GM10266 (cell line): ENCODE data around the gene NHLRC4.
"Not testable (repeated sequence)": the region's sequence is repeated elsewhere in the genome, so short reads cannot be mapped to it uniquely, and the experiment has no call there.

Experiments used
- DNase-seq: peaks from one replicate; pipeline ENCODE4 v3.0.0; 2012; ENCODE audit errors: extremely low spot score
- TF ChIP-seq, protein P1 (sequence below): IDR thresholded peaks from 2 replicates; pipeline ENCODE4 v1.5.1; 2012; ENCODE audit warnings: mild to moderate bottlenecking, low read depth; ENCODE audit not compliant: control insufficient read depth, insufficient read depth; ENCODE audit errors: missing control alignments

NHLRC4 gene

DNA sequence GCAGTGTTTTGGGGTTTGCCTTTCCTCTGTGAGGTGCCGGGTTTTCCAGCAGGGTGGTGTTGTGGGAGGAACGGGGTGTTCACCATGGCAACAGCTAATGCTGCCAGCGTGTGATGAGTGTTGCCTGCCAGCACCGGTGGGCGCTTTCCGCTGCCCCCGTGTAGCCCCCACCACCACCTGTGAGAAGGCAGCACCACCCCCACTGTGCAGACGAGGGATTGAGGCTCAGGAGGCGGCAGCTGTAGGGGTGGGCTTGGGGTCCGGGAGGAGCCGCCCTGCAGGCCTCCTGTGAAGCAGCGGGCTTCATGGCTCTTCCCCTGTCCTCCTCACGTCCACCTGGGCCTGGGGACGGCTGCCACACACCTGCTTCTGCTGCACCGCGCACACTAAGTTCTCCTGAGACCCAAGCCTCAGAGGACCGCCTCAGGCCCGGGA lies 28.3 kb downstream of the NHLRC4 start:
- TF ChIP-seq, protein P1, sequence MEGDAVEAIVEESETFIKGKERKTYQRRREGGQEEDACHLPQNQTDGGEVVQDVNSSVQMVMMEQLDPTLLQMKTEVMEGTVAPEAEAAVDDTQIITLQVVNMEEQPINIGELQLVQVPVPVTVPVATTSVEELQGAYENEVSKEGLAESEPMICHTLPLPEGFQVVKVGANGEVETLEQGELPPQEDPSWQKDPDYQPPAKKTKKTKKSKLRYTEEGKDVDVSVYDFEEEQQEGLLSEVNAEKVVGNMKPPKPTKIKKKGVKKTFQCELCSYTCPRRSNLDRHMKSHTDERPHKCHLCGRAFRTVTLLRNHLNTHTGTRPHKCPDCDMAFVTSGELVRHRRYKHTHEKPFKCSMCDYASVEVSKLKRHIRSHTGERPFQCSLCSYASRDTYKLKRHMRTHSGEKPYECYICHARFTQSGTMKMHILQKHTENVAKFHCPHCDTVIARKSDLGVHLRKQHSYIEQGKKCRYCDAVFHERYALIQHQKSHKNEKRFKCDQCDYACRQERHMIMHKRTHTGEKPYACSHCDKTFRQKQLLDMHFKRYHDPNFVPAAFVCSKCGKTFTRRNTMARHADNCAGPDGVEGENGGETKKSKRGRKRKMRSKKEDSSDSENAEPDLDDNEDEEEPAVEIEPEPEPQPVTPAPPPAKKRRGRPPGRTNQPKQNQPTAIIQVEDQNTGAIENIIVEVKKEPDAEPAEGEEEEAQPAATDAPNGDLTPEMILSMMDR, result no peak
- no peak for DNase-seq

DNA sequence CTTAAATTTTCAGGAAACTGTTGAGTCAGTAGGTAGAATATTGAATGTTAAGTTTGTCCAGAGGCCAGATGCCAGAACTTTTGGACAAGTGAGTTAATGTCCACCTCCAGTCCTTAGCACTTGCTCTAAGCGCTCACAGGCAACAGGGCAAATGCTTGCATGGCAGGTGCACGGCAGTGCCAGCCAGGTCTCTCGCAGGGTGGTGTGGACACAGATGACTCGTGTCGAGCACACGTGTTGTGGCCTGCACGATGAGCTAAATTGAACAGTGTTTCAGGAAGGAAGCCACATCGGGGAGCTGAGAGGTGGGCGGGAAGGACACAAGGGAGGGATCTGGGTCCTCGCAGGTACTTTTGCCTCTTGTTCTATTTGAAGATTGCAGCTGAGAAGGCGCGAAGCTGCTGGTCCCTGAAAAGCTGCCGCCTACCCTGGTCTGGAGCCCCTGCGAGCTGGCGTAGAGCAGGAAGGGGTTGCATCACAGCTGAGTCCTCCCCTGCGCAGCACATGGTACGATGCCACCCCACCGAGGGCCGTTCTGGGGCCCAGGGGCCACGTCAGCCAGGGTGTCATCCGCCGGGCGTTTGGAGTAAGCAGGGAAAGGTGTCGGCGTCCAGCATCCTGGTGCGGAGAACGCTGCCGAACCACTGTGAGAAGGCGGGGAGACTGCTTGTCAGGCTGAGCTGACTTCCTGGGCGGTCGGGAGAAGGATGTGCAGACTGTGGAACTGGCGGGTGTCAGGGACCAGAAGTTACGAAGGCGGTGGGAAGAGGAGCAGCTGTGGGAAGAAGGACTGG lies 29.3 kb downstream of the NHLRC4 start:
- TF ChIP-seq, protein P1, result no peak
- DNase-seq, result no peak

DNA sequence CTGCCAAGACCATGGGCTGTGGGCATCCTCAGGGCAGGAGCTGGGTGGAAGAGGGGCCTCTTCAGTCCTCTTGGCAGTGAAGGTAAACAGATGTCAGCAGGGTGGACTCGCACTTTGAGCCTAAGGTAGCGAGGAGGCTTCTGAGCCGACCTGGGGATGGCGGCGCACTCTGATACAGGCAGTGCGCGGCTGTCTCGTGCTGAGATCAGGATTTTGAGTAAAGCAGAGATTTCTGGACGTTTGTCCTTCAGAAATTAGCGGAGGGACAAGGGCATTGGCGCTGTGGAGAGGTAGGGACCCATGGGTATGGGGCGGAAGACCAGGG lies 29.9 kb downstream of the NHLRC4 start:
- no peak for DNase-seq
- TF ChIP-seq, protein P1, result no peak

DNA sequence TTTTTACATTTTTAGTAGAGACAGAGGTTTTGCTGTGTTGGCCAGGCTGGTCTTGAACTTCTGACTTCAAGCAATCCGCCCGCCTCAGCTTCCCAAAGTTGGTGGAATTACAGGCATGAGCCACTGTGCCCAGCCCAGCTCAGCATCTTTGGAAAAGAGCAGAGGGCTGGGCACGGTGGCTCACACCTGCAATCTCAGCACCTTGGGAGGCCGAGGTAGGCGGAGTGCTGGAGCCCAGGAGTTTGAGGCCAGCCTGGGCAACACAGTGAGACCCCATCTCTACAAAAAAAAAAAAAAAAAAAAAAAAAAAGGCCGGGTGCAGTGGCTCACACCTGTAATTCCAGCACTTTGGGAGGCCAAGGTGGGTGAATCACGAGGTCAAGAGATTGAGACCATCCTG lies 30.9 kb downstream of the NHLRC4 start:
- DNase-seq, result not testable (repeated sequence)

DNA sequence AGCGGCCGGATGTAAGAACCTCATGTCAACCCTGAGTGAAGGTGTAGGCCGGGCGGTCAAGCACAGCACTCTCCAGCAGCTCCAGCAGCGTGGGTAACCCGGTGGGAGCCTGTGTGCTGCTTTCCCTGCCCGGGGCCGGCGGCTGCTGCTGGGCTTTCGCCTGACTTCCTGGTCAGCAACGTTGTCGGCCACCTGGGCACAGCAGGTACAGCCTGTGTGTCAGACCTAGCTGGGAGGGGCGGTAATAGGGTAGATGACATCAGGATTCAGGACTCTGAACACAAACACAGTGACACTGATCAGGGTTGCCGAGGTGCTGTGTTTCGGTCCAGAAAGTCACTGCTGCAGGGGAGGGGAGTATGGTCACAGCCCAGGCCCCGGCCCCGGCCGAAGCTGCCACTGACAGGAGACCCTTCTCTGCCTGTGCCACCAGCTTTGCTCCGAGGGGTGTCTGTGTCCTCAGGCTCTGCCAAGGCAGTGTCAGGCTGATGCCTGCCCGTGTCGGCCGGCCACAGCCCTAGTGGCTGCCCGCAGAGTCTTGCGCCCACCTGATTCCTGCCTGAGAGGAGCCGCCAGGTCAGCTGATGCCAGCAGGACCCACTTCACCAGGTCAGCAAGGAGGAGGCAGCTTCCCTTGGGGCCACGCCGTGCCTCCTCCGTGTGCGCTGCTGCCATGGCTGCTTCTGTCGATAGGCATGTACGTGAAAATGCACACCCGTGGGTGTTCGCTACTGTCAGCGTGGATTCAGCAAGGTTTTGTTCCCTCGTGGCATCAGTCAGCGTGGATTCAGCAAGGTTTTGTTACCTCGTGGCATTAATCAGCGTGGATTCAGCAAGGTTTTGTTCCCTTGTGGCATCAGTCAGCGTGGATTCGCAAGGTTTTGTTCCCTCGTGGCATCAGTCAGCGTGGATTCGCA lies 32.3 kb downstream of the NHLRC4 start:
- TF ChIP-seq, protein P1, result no peak
- no peak for DNase-seq

DNA sequence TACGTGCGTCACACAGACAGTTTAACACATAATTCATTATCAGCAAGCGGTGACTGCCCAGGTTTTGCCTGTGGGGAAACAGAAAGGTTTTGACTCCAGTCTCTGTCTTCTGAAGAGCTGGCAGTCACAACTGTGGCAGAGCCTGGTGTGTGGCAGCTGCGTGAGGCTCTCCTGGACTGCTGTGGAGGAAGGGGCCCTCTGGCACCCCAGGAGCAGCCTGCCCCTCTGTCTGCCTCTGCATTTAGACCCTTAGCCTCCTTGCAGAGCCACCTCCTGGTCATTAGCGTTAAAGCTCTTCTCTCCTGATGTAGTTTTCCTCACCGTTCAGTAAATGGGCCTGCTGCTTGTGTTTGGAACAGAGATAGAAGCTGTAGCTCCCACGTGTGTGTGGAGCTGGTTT lies 34.0 kb downstream of the NHLRC4 start:
- no peak for DNase-seq

DNA sequence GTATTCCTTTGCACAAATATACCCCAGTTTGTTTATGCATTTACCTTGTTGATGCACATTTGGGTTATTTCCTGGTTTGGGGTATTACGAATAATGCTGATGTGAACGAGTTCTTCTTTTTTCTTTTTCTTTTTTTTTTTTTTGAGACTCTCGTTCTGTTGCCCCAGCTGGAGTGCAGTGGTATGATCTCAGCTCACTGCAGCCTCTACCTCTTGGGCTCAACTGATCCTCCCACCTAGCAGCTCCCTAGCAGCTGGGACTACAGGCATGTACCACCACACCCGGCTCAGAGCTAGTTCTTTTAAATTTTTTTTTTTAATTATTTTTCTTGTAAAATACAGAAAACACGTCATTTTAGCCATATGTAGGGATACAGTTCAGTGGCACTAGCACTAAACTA lies 37.1 kb downstream of the NHLRC4 start:
- TF ChIP-seq, protein P1, result no peak

More for the DNA sequence above, 34.0 kb downstream of the NHLRC4 start:
- TF ChIP-seq, protein P1, result peak; percentile 27

More for the DNA sequence above, 37.1 kb downstream of the NHLRC4 start:
- DNase-seq, result no peak
